ENCODE data around the gene HOXB4.

GRCh38 chr17:48528153-48528935 is 49.8 kb downstream of the HOXB4 start:
- TF ChIP-seq CTCF (conservative IDR thresholded peaks at IDR 0.05) (no peak), EZH2 (IDR thresholded peaks at IDR 0.05; ENCODE audit: low read depth) (no peak)

All from PC-9 (cell line).